IMR-90 (cell line): Measurements from ENCODE around the gene KRT78. TPM values are rescaled to one million over a fixed set of nuclear protein-coding genes. Genes with fewer than 3 reads are reported as not detected.

Experiments used
- ATAC-seq: fragments of 200-7000 bp; cut with Tn5 transposase; 2 replicates; pipeline ENCODE4 v1.9.1; 2020; ENCODE audit warnings: low read depth, mild to moderate bottlenecking, moderate library complexity
- BruUV-seq: library from RNA; stranded (reverse); fragments of 400-500 nt; replicated peaks from 2 replicates; lab custom pipeline; 2021; lab: Mats Ljungman, UMichigan
- CTCF ChIA-PET: fragments of 300-600 bp; formaldehyde crosslinking; extraction: SDS; loops from one replicate; lab custom pipeline; 2021; ENCODE audit warnings: antibody characterized with exemption; lab: Yijun Ruan, JAX
- POLR2A ChIA-PET: fragments of 300-600 bp; sonication (Branson Sonifier 250); formaldehyde crosslinking; loops from one replicate; lab custom pipeline; 2022; ENCODE audit warnings: antibody characterized with exemption; ENCODE audit not compliant: unreplicated experiment; lab: Charles Lee
- DNase-seq: peaks from one replicate; pipeline ENCODE4 v3.0.0; 2013
- H2AFZ ChIP-seq: replicated peaks from 2 replicates; pipeline ENCODE3; 2013; ENCODE audit warnings: low read length, mild to moderate bottlenecking; ENCODE audit not compliant: poor library complexity
- H2AK5ac ChIP-seq: 2 replicates; pipeline ENCODE4 v1.6.1; 2013; ENCODE audit warnings: low read depth, low read length, inconsistent platforms
- H2AK9ac ChIP-seq: replicated peaks from 2 replicates; pipeline ENCODE3; 2013; ENCODE audit warnings: mild to moderate bottlenecking, low read depth, low read length, moderate library complexity; ENCODE audit not compliant: poor library complexity
- H2BK120ac ChIP-seq: 2 replicates; pipeline ENCODE4 v1.6.1; 2013; ENCODE audit warnings: low read depth, low read length, inconsistent platforms
- H2BK15ac ChIP-seq: 3 replicates; pipeline ENCODE4 v1.6.1; 2013; ENCODE audit warnings: low read depth, low read length, inconsistent platforms
- H2BK20ac ChIP-seq: 2 replicates; pipeline ENCODE4 v1.6.1; 2013; ENCODE audit warnings: low read depth, mild to moderate bottlenecking, inconsistent platforms, low read length, moderate library complexity
- H2BK5ac ChIP-seq: 2 replicates; pipeline ENCODE4 v1.6.1; 2013; ENCODE audit warnings: mild to moderate bottlenecking, low read depth, low read length, inconsistent platforms; ENCODE audit not compliant: poor library complexity, severe bottlenecking
- H3K14ac ChIP-seq: replicated peaks from 2 replicates; pipeline ENCODE4 v1.6.1; 2013; ENCODE audit warnings: low read depth, low read length, inconsistent platforms
- H3K18ac ChIP-seq: 2 replicates; pipeline ENCODE4 v1.6.1; 2013; ENCODE audit warnings: low read depth, low read length, control low read depth
- H3K23ac ChIP-seq: 2 replicates; pipeline ENCODE4 v1.6.1; 2013; ENCODE audit warnings: low read depth, low read length, inconsistent platforms
- H3K27ac ChIP-seq: 2 replicates; pipeline ENCODE4 v1.5.1; 2013; ENCODE audit warnings: mild to moderate bottlenecking, control low read depth, low read length; ENCODE audit not compliant: insufficient read depth
- H3K27me3 ChIP-seq: 2 replicates; pipeline ENCODE4 v1.6.1; 2013; ENCODE audit warnings: low read length; ENCODE audit not compliant: control insufficient read depth, insufficient read depth
- H3K36me3 ChIP-seq: 2 replicates; pipeline ENCODE4 v1.6.1; 2013; ENCODE audit warnings: low read length, mixed read lengths; ENCODE audit not compliant: control insufficient read depth, insufficient read depth
- H3K4ac ChIP-seq: 2 replicates; pipeline ENCODE4 v1.6.1; 2013; ENCODE audit warnings: low read depth, low read length, inconsistent platforms
- H3K4me1 ChIP-seq: 2 replicates; pipeline ENCODE4 v1.6.1; 2013; ENCODE audit warnings: low read length, mixed read lengths; ENCODE audit not compliant: control insufficient read depth, insufficient read depth
- H3K4me2 ChIP-seq: 2 replicates; pipeline ENCODE4 v1.6.1; 2013; ENCODE audit warnings: low read depth, mild to moderate bottlenecking, control low read depth, low read length, moderate library complexity
- H3K4me3 ChIP-seq: 2 replicates; pipeline ENCODE4 v1.5.1; 2013; ENCODE audit warnings: low read depth, mild to moderate bottlenecking, control low read depth, low read length, moderate library complexity; ENCODE audit not compliant: insufficient read depth
- H3K56ac ChIP-seq: 2 replicates; pipeline ENCODE4 v1.6.1; 2013; ENCODE audit warnings: low read length, inconsistent platforms; ENCODE audit not compliant: insufficient read depth; ENCODE audit errors: extremely low read depth
- H3K79me1 ChIP-seq, 2 experiments: 2 replicates each; pipeline ENCODE4 v1.6.1; 2013; ENCODE audit warnings: low read length in 2 of 2, inconsistent platforms in 1 of 2, low read depth in 1 of 2
- H3K9ac ChIP-seq: 2 replicates; pipeline ENCODE4 v1.6.1; 2013; ENCODE audit warnings: low read depth, low read length, control low read depth
- H3K9me1 ChIP-seq: 2 replicates; pipeline ENCODE4 v1.6.1; 2013; ENCODE audit warnings: low read length, inconsistent platforms; ENCODE audit not compliant: insufficient read depth
- H3K9me3 ChIP-seq: 2 replicates; pipeline ENCODE4 v1.6.1; 2013; ENCODE audit warnings: low read length; ENCODE audit not compliant: control insufficient read depth, insufficient read depth
- H4K20me1 ChIP-seq: 2 replicates; pipeline ENCODE4 v1.6.1; 2013; ENCODE audit warnings: low read length, inconsistent platforms; ENCODE audit not compliant: insufficient read depth
- H4K5ac ChIP-seq: 2 replicates; pipeline ENCODE4 v1.6.1; 2013; ENCODE audit warnings: mild to moderate bottlenecking, low read depth, low read length, control low read depth
- H4K8ac ChIP-seq, 2 experiments: 2 replicates each; pipeline ENCODE4 v1.6.1; 2013; ENCODE audit warnings: low read depth in 2 of 2, low read length in 2 of 2, control low read depth in 1 of 2, inconsistent platforms in 1 of 2
- H4K91ac ChIP-seq: 2 replicates; pipeline ENCODE4 v1.6.1; 2013; ENCODE audit warnings: low read depth, low read length, inconsistent platforms; ENCODE audit not compliant: insufficient read depth
- BHLHE40 ChIP-seq: fragments of 150-350 bp; IDR thresholded peaks from 2 replicates; pipeline ENCODE4 v1.6.1; 2016; ENCODE audit warnings: mild to moderate bottlenecking, low read depth, low read length
- CEBPB ChIP-seq: IDR thresholded peaks from 2 replicates; pipeline ENCODE4 v1.6.1; 2012; ENCODE audit warnings: low read depth, low read length, improper control_type of control experiment
- CHD1 ChIP-seq: IDR thresholded peaks from 2 replicates; pipeline ENCODE4 v1.6.1; 2012; ENCODE audit warnings: low read depth, low read length, improper control_type of control experiment
- ELK1 ChIP-seq: fragments of 150-350 bp; IDR thresholded peaks from 2 replicates; pipeline ENCODE4 v1.6.1; 2016; ENCODE audit warnings: low read depth, mild to moderate bottlenecking, low read length, moderate library complexity, borderline replicate concordance
- FOS ChIP-seq: fragments of 150-350 bp; IDR thresholded peaks from 2 replicates; pipeline ENCODE4 v1.6.1; 2016; ENCODE audit warnings: low read depth, low read length
- MAFK ChIP-seq: IDR thresholded peaks from 2 replicates; pipeline ENCODE4 v1.6.1; 2012; ENCODE audit warnings: low read depth, low read length, improper control_type of control experiment
- MAZ ChIP-seq: IDR thresholded peaks from 2 replicates; pipeline ENCODE4 v1.6.1; 2012; ENCODE audit warnings: low read depth, mild to moderate bottlenecking, low read length, improper control_type of control experiment, moderate library complexity, borderline replicate concordance
- MXI1 ChIP-seq: IDR thresholded peaks from 2 replicates; pipeline ENCODE4 v1.6.1; 2012; ENCODE audit warnings: low read depth, mild to moderate bottlenecking, low read length, moderate library complexity, borderline replicate concordance
- NFE2L2 ChIP-seq: fragments of 150-350 bp; IDR thresholded peaks from 2 replicates; pipeline ENCODE4 v1.6.1; 2016; ENCODE audit warnings: low read depth, mild to moderate bottlenecking, low read length
- POLR2A ChIP-seq: IDR thresholded peaks from 2 replicates; pipeline ENCODE4 v1.6.1; 2012; ENCODE audit warnings: mild to moderate bottlenecking, low read depth, low read length
- RAD21 ChIP-seq: IDR thresholded peaks from 2 replicates; pipeline ENCODE4 v1.6.1; 2012; ENCODE audit warnings: low read length, improper control_type of control experiment
- RCOR1 ChIP-seq: IDR thresholded peaks from 2 replicates; pipeline ENCODE4 v1.6.1; 2012; ENCODE audit warnings: mild to moderate bottlenecking, low read length, improper control_type of control experiment; ENCODE audit not compliant: insufficient replicate concordance
- RFX5 ChIP-seq: IDR thresholded peaks from 2 replicates; pipeline ENCODE4 v1.8.0; 2012; ENCODE audit warnings: low read depth, mild to moderate bottlenecking, low read length, moderate library complexity
- SMC3 ChIP-seq: fragments of 150-350 bp; IDR thresholded peaks from 2 replicates; pipeline ENCODE4 v1.6.1; 2016; ENCODE audit warnings: low read depth, mild to moderate bottlenecking, antibody characterized with exemption, low read length, moderate library complexity
- USF2 ChIP-seq: fragments of 150-350 bp; IDR thresholded peaks from 2 replicates; pipeline ENCODE4 v1.6.1; 2017; ENCODE audit warnings: mild to moderate bottlenecking, antibody characterized with exemption, low read length, low read depth
- WGBS, 2 experiments: methylation state at CpG; one replicate each; pipeline versions ENCODE4 v1.1.5 to v1.1.7; 2013; ENCODE audit warnings: missing lambda C conversion rate in 2 of 2; ENCODE audit not compliant: insufficient read length in 1 of 2; ENCODE audit errors: extremely low coverage in 2 of 2; 5-methylcytosine and 5-hydroxymethylcytosine counted together
- dilution Hi-C: fragments of 300-500 bp; cut with HindIII; formaldehyde crosslinking; loops from one replicate; pipeline ENCODE4 v1.14.3; 2018; ENCODE audit warnings: low sequenced_read_pairs; ENCODE audit not compliant: unreplicated experiment
- in situ Hi-C: fragments of 300-500 bp; cut with MboI; formaldehyde crosslinking; loops from 3 replicates; pipeline ENCODE4 v1.14.3; 2019; ENCODE audit warnings: low sequenced_read_pairs, inconsistent platforms, mixed read lengths
- intact Hi-C: fragments of 100-400 bp; cut with micrococcal nuclease; formaldehyde crosslinking; loops from 2 replicates; pipeline ENCODE4 v1.10.0; 2022
- polyA plus RNA-seq, 3 experiments: library from polyadenylated mRNA; depleted of rRNA; stranded (reverse); fragments of >200 nt; gene quantifications; 2 replicates each; pipeline ENCODE4 v1.2.3, GENCODE V29; 2012; ENCODE audit warnings: low replicate concordance in 1 of 3
- total RNA-seq: library from RNA; depleted of rRNA; stranded (reverse); fragments of >200 nt; gene quantifications from 2 replicates; pipeline ENCODE4 v1.2.3, GENCODE V29; 2012
- TF ChIP-seq, protein P1 (sequence below): conservative IDR thresholded peaks from 2 replicates; pipeline ENCODE4 v1.5.1; 2012; ENCODE audit warnings: mild to moderate bottlenecking, low read depth, low read length, improper control_type of control experiment

The KRT78 gene
- total and polyA plus RNA-seq, 2 of the 4 experiments (the other 2 are of a cell fraction) = not detected

GRCh38 chr12:52800259-52800917, 48.4 kb downstream of the KRT78 start:
- no peak overlapping the region; the same call in 1 of the 2 replicates for H3K4ac ChIP-seq
- no TSS peak for BruUV-seq
- H3K4me1 ChIP-seq = no peaks in the 10 kb centered on the region
- no peak overlapping the region for H3K56ac ChIP-seq
- in situ Hi-C loops (no loop called here), dilution Hi-C loops (no loop called here), intact Hi-C loops (no loop called here)
- H3K4me2 ChIP-seq = no peak overlapping the region
- peaks cover 8% of the 10 kb centered on the region for H3K27me3 ChIP-seq
- CTCF ChIA-PET = interaction anchor here (0.6 to 0.8 kb wide), 2 partner anchors 65 to 775 kb away, joined by 3 to 4 read pairs; no protein-coding TSS in a partner anchor
- H3K14ac ChIP-seq = no peak overlapping the region
- ATAC-seq (no peak), DNase-seq (no peak)
- H4K8ac ChIP-seq = no peak overlapping the region
- H3K9me1 ChIP-seq = peaks cover 3% of the 10 kb centered on the region; the same call in 1 of the 2 replicates
- H2BK20ac ChIP-seq = no peak overlapping the region
- no peak overlapping the region for H3K23ac ChIP-seq
- WGBS, 2 experiments = no CpG with 5 or more reads among the region's 1 CpG
- no peak overlapping the region for H3K27ac ChIP-seq
- H2AK5ac ChIP-seq = no peak overlapping the region
- no peak overlapping the region for H4K5ac ChIP-seq
- H3K9me3 ChIP-seq = no peaks in the 10 kb centered on the region
- H2AK9ac ChIP-seq = no peak overlapping the region
- no peaks in the 10 kb centered on the region for H3K79me1 ChIP-seq
- H4K91ac ChIP-seq = no peak overlapping the region
- no peak overlapping the region for H2AFZ ChIP-seq
- H4K20me1 ChIP-seq = no peaks in the 10 kb centered on the region; the same call in 1 of the 2 replicates
- no peak overlapping the region for H3K18ac ChIP-seq
- TF ChIP-seq CEBPB (no peak), RAD21 (no peak), MAFK (no peak), BHLHE40 (no peak), NFE2L2 (no peak), MAZ (no peak), CHD1 (no peak), RCOR1 (no peak), MXI1 (no peak), USF2 (no peak), SMC3 (no peak), POLR2A (no peak), ELK1 (no peak), RFX5 (no peak), FOS (no peak)
- TF ChIP-seq, protein P1, sequence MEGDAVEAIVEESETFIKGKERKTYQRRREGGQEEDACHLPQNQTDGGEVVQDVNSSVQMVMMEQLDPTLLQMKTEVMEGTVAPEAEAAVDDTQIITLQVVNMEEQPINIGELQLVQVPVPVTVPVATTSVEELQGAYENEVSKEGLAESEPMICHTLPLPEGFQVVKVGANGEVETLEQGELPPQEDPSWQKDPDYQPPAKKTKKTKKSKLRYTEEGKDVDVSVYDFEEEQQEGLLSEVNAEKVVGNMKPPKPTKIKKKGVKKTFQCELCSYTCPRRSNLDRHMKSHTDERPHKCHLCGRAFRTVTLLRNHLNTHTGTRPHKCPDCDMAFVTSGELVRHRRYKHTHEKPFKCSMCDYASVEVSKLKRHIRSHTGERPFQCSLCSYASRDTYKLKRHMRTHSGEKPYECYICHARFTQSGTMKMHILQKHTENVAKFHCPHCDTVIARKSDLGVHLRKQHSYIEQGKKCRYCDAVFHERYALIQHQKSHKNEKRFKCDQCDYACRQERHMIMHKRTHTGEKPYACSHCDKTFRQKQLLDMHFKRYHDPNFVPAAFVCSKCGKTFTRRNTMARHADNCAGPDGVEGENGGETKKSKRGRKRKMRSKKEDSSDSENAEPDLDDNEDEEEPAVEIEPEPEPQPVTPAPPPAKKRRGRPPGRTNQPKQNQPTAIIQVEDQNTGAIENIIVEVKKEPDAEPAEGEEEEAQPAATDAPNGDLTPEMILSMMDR = no peak
- H3K36me3 ChIP-seq = no peaks in the 10 kb centered on the region
- no peak overlapping the region for H2BK15ac ChIP-seq
- no peak overlapping the region for H3K4me3 ChIP-seq
- no peak overlapping the region for H3K9ac ChIP-seq
- H2BK5ac ChIP-seq = no peak overlapping the region
- no peak overlapping the region for H2BK120ac ChIP-seq
- POLR2A ChIA-PET = no interaction called here
